Upper lobe of left lung (tissue), 4 donors: ENCODE data around the gene MATN4.

ENCODE experiments used
- EP300 ChIP-seq, 4 donors: sonication (generic); formaldehyde crosslinking; IDR thresholded peaks; one replicate each; pipeline ENCODE4 v1.5.1; 2017; ENCODE audit warnings: antibody characterized with exemption in 4 of 4, control low read depth in 2 of 4
- POLR2A ChIP-seq, 4 donors: fragments of 450-650 bp; IDR thresholded peaks; one replicate each; pipeline ENCODE4 v1.5.1; 2016 to 2017; ENCODE audit warnings: antibody characterized with exemption in 4 of 4, mild to moderate bottlenecking in 2 of 4
- POLR2AphosphoS5 ChIP-seq, 2 donors: sonication (generic); formaldehyde crosslinking; IDR thresholded peaks; one replicate each; pipeline ENCODE4 v1.5.1; 2017; ENCODE audit warnings: antibody characterized with exemption in 2 of 2
- TF ChIP-seq, protein P1 (sequence below), 6 experiments: fragments of 450-650 bp in 4 of 6; fragments of 200-600 bp in 2 of 6; sonication (generic) in 2 of 6; IDR thresholded peaks; one replicate each; pipeline ENCODE4 v1.5.1; 2016 to 2019; ENCODE audit warnings: antibody characterized with exemption in 6 of 6

DNA sequence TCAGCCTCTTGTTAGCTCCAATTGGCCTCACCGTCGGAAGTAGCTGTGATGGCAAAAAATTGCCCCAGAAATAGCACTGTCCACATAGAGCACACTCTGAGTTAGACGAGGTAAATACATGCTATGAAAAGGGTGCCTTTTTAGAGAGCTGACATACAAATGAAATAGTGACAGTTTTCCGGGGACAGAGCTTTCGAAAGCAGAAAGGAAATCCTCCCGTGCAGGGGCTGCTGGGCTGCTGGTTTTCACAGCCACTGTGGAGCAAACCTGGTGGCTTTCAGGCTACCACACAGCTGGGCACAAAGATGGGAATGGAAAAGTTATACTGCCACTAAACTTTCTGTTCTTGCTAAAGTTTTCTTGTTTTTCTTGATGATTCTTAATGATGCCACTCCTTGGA lies 62.0 kb downstream of the MATN4 start:
- TF ChIP-seq, protein P1, sequence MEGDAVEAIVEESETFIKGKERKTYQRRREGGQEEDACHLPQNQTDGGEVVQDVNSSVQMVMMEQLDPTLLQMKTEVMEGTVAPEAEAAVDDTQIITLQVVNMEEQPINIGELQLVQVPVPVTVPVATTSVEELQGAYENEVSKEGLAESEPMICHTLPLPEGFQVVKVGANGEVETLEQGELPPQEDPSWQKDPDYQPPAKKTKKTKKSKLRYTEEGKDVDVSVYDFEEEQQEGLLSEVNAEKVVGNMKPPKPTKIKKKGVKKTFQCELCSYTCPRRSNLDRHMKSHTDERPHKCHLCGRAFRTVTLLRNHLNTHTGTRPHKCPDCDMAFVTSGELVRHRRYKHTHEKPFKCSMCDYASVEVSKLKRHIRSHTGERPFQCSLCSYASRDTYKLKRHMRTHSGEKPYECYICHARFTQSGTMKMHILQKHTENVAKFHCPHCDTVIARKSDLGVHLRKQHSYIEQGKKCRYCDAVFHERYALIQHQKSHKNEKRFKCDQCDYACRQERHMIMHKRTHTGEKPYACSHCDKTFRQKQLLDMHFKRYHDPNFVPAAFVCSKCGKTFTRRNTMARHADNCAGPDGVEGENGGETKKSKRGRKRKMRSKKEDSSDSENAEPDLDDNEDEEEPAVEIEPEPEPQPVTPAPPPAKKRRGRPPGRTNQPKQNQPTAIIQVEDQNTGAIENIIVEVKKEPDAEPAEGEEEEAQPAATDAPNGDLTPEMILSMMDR (IDR thresholded peaks at IDR 0.05), result no peak
- no peak for TF ChIP-seq POLR2A (IDR thresholded peaks at IDR 0.05)
- TF ChIP-seq POLR2AphosphoS5 (IDR thresholded peaks at IDR 0.05), result no peak
- no peak for TF ChIP-seq EP300 (IDR thresholded peaks at IDR 0.05)
